WI38 (cell line): ENCODE data around the gene SLC25A1.

Source experiments
- H3K4me3 ChIP-seq: 2 replicates; pipeline ENCODE4 v1.5.1; 2011; ENCODE audit warnings: low read depth, mild to moderate bottlenecking, control low read depth, low read length
- CTCF ChIP-seq: IDR thresholded peaks from 2 replicates; pipeline ENCODE4 v1.5.1; 2012; ENCODE audit warnings: low read depth, mild to moderate bottlenecking, control low read depth, low read length

The SLC25A1 gene

GRCh38 chr22:19152942-19153883 lies 25.3 kb downstream of the SLC25A1 start:
- no peak overlapping the region for H3K4me3 ChIP-seq
- TF ChIP-seq CTCF: no peak

- TF ChIP-seq CTCF: no peak
- H3K4me3 ChIP-seq: no peak overlapping the region
Observed at GRCh38 chr22:19151329-19152191, 27.0 kb downstream of the SLC25A1 start.

GRCh38 chr22:19150482-19151328 lies 27.8 kb downstream of the SLC25A1 start:
- no peak overlapping the region for H3K4me3 ChIP-seq
- no peak for TF ChIP-seq CTCF

- no peak within 1 kb of the TSS for H3K4me3 ChIP-seq
- TF ChIP-seq CTCF: no peak
Observed at GRCh38 chr22:19149991-19150390, 28.5 kb downstream of the SLC25A1 start, which contains the start of gene GSC2. Gene GSC2 (minus strand): TSS chr22:19150292. CDS start chr22:19150283, 9 bp downstream.

- no peak overlapping the region for H3K4me3 ChIP-seq
- TF ChIP-seq CTCF: no peak
Observed at GRCh38 chr22:19149047-19149883, 29.3 kb downstream of the SLC25A1 start.

GRCh38 chr22:19148417-19149046 lies 30.0 kb downstream of the SLC25A1 start:
- no peak for TF ChIP-seq CTCF
- no peak overlapping the region for H3K4me3 ChIP-seq
